ENCODE measurements around the gene ERLIN1. TPM values are rescaled to one million over a fixed set of nuclear protein-coding genes. Genes with fewer than 3 reads are reported as not detected.

Gene ERLIN1
- total RNA-seq, 5 donors from 2014 or later (not counting 1 experiment from before 2014, with no cell fraction given), result 4.1 to 11.6 (median 8.9) TPM

- ChIA-PET CTCF (interaction anchor here in 1 of 2 donors (1.0 kb wide), 1 partner anchor 341 kb away, joined by 3 read pairs; no protein-coding TSS in a partner anchor), POLR2A (interaction anchor here in 1 of 2 donors (0.6 kb wide), 1 partner anchor 316 kb away, joined by 4 read pairs; no protein-coding TSS in a partner anchor)
- H3K4me3 ChIP-seq (ENCODE audit: control insufficient read depth in 1 of 2, extremely low read depth in 1 of 2, low read length in 1 of 2), result peak overlapping the region; percentile 92 to 94
- H3K27ac Mint-ChIP-seq, result peak overlapping the region; percentile 91 to 96
- WGBS (ENCODE audit: insufficient coverage), result 26% methylated on average over 20 of the region's 28 CpGs
- no peaks in the 10 kb centered on the region for H3K27me3 ChIP-seq (replicated peaks in 1 of 2; ENCODE audit: control insufficient read depth in 2 of 2, extremely low read depth in 1 of 2, insufficient read depth in 2 of 2, low read length in 1 of 2)
- peaks cover 11 to 17% of the 10 kb centered on the region in 2 experiments for H3K4me1 ChIP-seq (ENCODE audit: control insufficient read depth in 1 of 2, extremely low read depth in 1 of 2, insufficient read depth in 2 of 2, low read length in 2 of 2)
- no peaks in the 10 kb centered on the region for H3K9me3 Mint-ChIP-seq
- peak; percentile 73 to 78 (median 77) for ATAC-seq (replicated peaks in 1 of 4)
- H3K36me3 ChIP-seq (ENCODE audit: control insufficient read depth in 2 of 2, extremely low read depth in 1 of 2, insufficient read depth in 1 of 2, low read length in 1 of 2), result peaks cover 2 to 30% of the 10 kb centered on the region in 2 donors
- peak overlapping the region; percentile 93 to 100 (median 99) for H3K4me3 Mint-ChIP-seq
- DNase-seq, result peak in 1 of 35 experiments; percentile 24
- H3K27ac ChIP-seq (ENCODE audit: low read length), result peak overlapping the region; percentile 61
- no peaks in the 10 kb centered on the region for H3K9me3 ChIP-seq
- H3K36me3 Mint-ChIP-seq, result peaks cover 20% of the 10 kb centered on the region
- peaks cover 64 to 71% (median 69%) of the 10 kb centered on the region in 3 donors for H3K4me1 Mint-ChIP-seq
- H3K27me3 Mint-ChIP-seq, result no peaks in the 10 kb centered on the region
Measured at GRCh38 chr10:100186253-100187212, 704 bp upstream of the ERLIN1 start.

GRCh38 chr10:100184840-100185239 is 989 bp downstream of the ERLIN1 start:
- Histone ChIP-seq H3K36me3 (ENCODE audit: control insufficient read depth in 2 of 2, extremely low read depth in 1 of 2, insufficient read depth in 1 of 2, low read length in 1 of 2) (peaks cover 2 to 21% of the 10 kb centered on the region in 2 donors), H3K27me3 (replicated peaks in 1 of 2; ENCODE audit: control insufficient read depth in 2 of 2, extremely low read depth in 1 of 2, insufficient read depth in 2 of 2, low read length in 1 of 2) (no peaks in the 10 kb centered on the region), H3K4me1 (ENCODE audit: control insufficient read depth in 1 of 2, extremely low read depth in 1 of 2, insufficient read depth in 2 of 2, low read length in 2 of 2) (peaks cover 11 to 17% of the 10 kb centered on the region in 2 experiments), H3K27ac (ENCODE audit: low read length) (peak overlapping the region; percentile 79), H3K9me3 (no peaks in the 10 kb centered on the region), H3K4me3 (ENCODE audit: control insufficient read depth in 1 of 2, extremely low read depth in 1 of 2, low read length in 1 of 2) (peak overlapping the region; percentile 92 to 94)
- Mint-ChIP-seq H3K9me3 (no peaks in the 10 kb centered on the region), H3K4me3 (peak overlapping the region; percentile 93 to 100 (median 99)), H3K4me1 (peaks cover 63 to 70% (median 69%) of the 10 kb centered on the region in 3 donors), H3K27me3 (no peaks in the 10 kb centered on the region), H3K36me3 (peaks cover 18% of the 10 kb centered on the region), H3K27ac (peak overlapping the region; percentile 91 to 96)
- CTCF ChIA-PET, result interaction anchor here in 1 of 2 donors (1.2 kb wide), 1 partner anchor 18 kb away, joined by 4 read pairs; no protein-coding TSS in a partner anchor
- no CpG with 5 or more reads among the region's 4 CpGs for WGBS (ENCODE audit: insufficient coverage)
- ATAC-seq (replicated peaks in 1 of 4) (no peak), DNase-seq (peak in 1 of 35 experiments; percentile 27)
- POLR2A ChIA-PET, result interaction anchor here in 1 of 2 donors (1.0 kb wide), 1 partner anchor 41 kb away, joined by 8 read pairs; no protein-coding TSS in a partner anchor

GRCh38 chr10:100184426-100184825 is 1.4 kb downstream of the ERLIN1 start:
- no peaks in the 10 kb centered on the region for H3K9me3 ChIP-seq
- POLR2A ChIA-PET, result interaction anchor here in 1 of 2 donors (0.6 to 1.0 kb wide), 2 partner anchors 42 to 56 kb away, joined by 8 read pairs; no protein-coding TSS in a partner anchor
- peaks cover 2 to 22% of the 10 kb centered on the region in 2 donors for H3K36me3 ChIP-seq (ENCODE audit: control insufficient read depth in 2 of 2, extremely low read depth in 1 of 2, insufficient read depth in 1 of 2, low read length in 1 of 2)
- CTCF ChIA-PET, result interaction anchor here (1.2 to 1.3 kb wide), 2 partner anchors 17 to 24 kb away, joined by 3 to 4 read pairs; no protein-coding TSS in a partner anchor
- H3K4me1 ChIP-seq (ENCODE audit: control insufficient read depth in 1 of 2, extremely low read depth in 1 of 2, insufficient read depth in 2 of 2, low read length in 2 of 2), result peaks cover 11 to 17% of the 10 kb centered on the region in 2 experiments
- Mint-ChIP-seq H3K4me3 (peak overlapping the region; percentile 93 to 100 (median 99)), H3K9me3 (no peaks in the 10 kb centered on the region), H3K4me1 (peaks cover 63 to 70% (median 70%) of the 10 kb centered on the region in 3 donors), H3K36me3 (peaks cover 18% of the 10 kb centered on the region), H3K27me3 (no peaks in the 10 kb centered on the region), H3K27ac (peak overlapping the region; percentile 37 to 96)
- H3K4me3 ChIP-seq (ENCODE audit: control insufficient read depth in 1 of 2, extremely low read depth in 1 of 2, low read length in 1 of 2), result no peak overlapping the region
- WGBS (ENCODE audit: insufficient coverage), result no CpG with 5 or more reads among the region's 1 CpG
- no peak for ATAC-seq (replicated peaks in 1 of 4)
- DNase-seq, result no peak
- H3K27me3 ChIP-seq (replicated peaks in 1 of 2; ENCODE audit: control insufficient read depth in 2 of 2, extremely low read depth in 1 of 2, insufficient read depth in 2 of 2, low read length in 1 of 2), result no peaks in the 10 kb centered on the region
- peak overlapping the region; percentile 2 for H3K27ac ChIP-seq (ENCODE audit: low read length)

- Histone ChIP-seq H3K4me1 (ENCODE audit: control insufficient read depth in 1 of 2, extremely low read depth in 1 of 2, insufficient read depth in 2 of 2, low read length in 2 of 2) (peaks cover 11 to 17% of the 10 kb centered on the region in 2 experiments), H3K4me3 (ENCODE audit: control insufficient read depth in 1 of 2, extremely low read depth in 1 of 2, low read length in 1 of 2) (no peak overlapping the region), H3K36me3 (ENCODE audit: control insufficient read depth in 2 of 2, extremely low read depth in 1 of 2, insufficient read depth in 1 of 2, low read length in 1 of 2) (peaks cover 2 to 31% of the 10 kb centered on the region in 2 donors), H3K27ac (ENCODE audit: low read length) (no peak overlapping the region), H3K27me3 (replicated peaks in 1 of 2; ENCODE audit: control insufficient read depth in 2 of 2, extremely low read depth in 1 of 2, insufficient read depth in 2 of 2, low read length in 1 of 2) (no peaks in the 10 kb centered on the region), H3K9me3 (no peaks in the 10 kb centered on the region)
- DNase-seq, result no peak
- Mint-ChIP-seq H3K4me1 (peaks cover 63 to 70% (median 63%) of the 10 kb centered on the region in 3 donors), H3K4me3 (no peak overlapping the region), H3K36me3 (peaks cover 23% of the 10 kb centered on the region), H3K27me3 (no peaks in the 10 kb centered on the region), H3K9me3 (no peaks in the 10 kb centered on the region), H3K27ac (no peak overlapping the region)
- ChIA-PET CTCF (interaction anchor here in 1 of 2 donors (1.3 kb wide), 1 partner anchor 25 kb away, joined by 3 read pairs; no protein-coding TSS in a partner anchor), POLR2A (no interaction called here)
- ATAC-seq (replicated peaks in 1 of 4), result no peak
- no CpG with 5 or more reads among the region's 3 CpGs for WGBS (ENCODE audit: insufficient coverage)
Measured at GRCh38 chr10:100183481-100183880, 2.3 kb downstream of the ERLIN1 start.

GRCh38 chr10:100182908-100183307 is 2.9 kb downstream of the ERLIN1 start:
- ChIA-PET POLR2A (no interaction called here), CTCF (no interaction called here)
- no peak overlapping the region for H3K27ac ChIP-seq (ENCODE audit: low read length)
- no peak overlapping the region for H3K4me3 ChIP-seq (ENCODE audit: control insufficient read depth in 1 of 2, extremely low read depth in 1 of 2, low read length in 1 of 2)
- H3K27me3 ChIP-seq (replicated peaks in 1 of 2; ENCODE audit: control insufficient read depth in 2 of 2, extremely low read depth in 1 of 2, insufficient read depth in 2 of 2, low read length in 1 of 2), result no peaks in the 10 kb centered on the region
- Mint-ChIP-seq H3K9me3 (no peaks in the 10 kb centered on the region), H3K27me3 (no peaks in the 10 kb centered on the region), H3K4me3 (no peak overlapping the region), H3K27ac (no peak overlapping the region), H3K4me1 (peaks cover 59 to 64% (median 59%) of the 10 kb centered on the region in 3 donors), H3K36me3 (peaks cover 29% of the 10 kb centered on the region)
- WGBS (ENCODE audit: insufficient coverage), result no CpG with 5 or more reads among the region's 3 CpGs
- H3K36me3 ChIP-seq (ENCODE audit: control insufficient read depth in 2 of 2, extremely low read depth in 1 of 2, insufficient read depth in 1 of 2, low read length in 1 of 2), result peaks cover 2 to 34% of the 10 kb centered on the region in 2 donors
- no peak for DNase-seq
- H3K9me3 ChIP-seq, result no peaks in the 10 kb centered on the region
- H3K4me1 ChIP-seq (ENCODE audit: control insufficient read depth in 1 of 2, extremely low read depth in 1 of 2, insufficient read depth in 2 of 2, low read length in 2 of 2), result peaks cover 11 to 17% of the 10 kb centered on the region in 2 experiments
- ATAC-seq (replicated peaks in 1 of 4), result no peak

GRCh38 chr10:100182281-100182680 is 3.5 kb downstream of the ERLIN1 start:
- no peak overlapping the region for H3K4me3 ChIP-seq (ENCODE audit: control insufficient read depth in 1 of 2, extremely low read depth in 1 of 2, low read length in 1 of 2)

More at GRCh38 chr10:100182281-100182680, 3.5 kb downstream of the ERLIN1 start:
- ChIA-PET CTCF (no interaction called here), POLR2A (no interaction called here)
- Mint-ChIP-seq H3K4me1 (peaks cover 52 to 58% (median 54%) of the 10 kb centered on the region in 3 donors), H3K36me3 (peaks cover 34% of the 10 kb centered on the region), H3K4me3 (no peak overlapping the region), H3K9me3 (no peaks in the 10 kb centered on the region), H3K27me3 (no peaks in the 10 kb centered on the region), H3K27ac (peak overlapping the region in 1 of 2 donors; percentile 59)
- Histone ChIP-seq H3K27ac (ENCODE audit: low read length) (no peak overlapping the region), H3K27me3 (replicated peaks in 1 of 2; ENCODE audit: control insufficient read depth in 2 of 2, extremely low read depth in 1 of 2, insufficient read depth in 2 of 2, low read length in 1 of 2) (no peaks in the 10 kb centered on the region), H3K9me3 (no peaks in the 10 kb centered on the region), H3K4me1 (ENCODE audit: control insufficient read depth in 1 of 2, extremely low read depth in 1 of 2, insufficient read depth in 2 of 2, low read length in 2 of 2) (peaks cover 11 to 14% of the 10 kb centered on the region in 2 experiments), H3K36me3 (ENCODE audit: control insufficient read depth in 2 of 2, extremely low read depth in 1 of 2, insufficient read depth in 1 of 2, low read length in 1 of 2) (peaks cover 2 to 37% of the 10 kb centered on the region in 2 donors)
- WGBS (ENCODE audit: insufficient coverage), result 90% methylated on average over 2 of the region's 6 CpGs
- DNase-seq, result no peak
- no peak for ATAC-seq (replicated peaks in 1 of 4)

All from T-cell (primary cell).